GM12878 (cell line): Measurements from ENCODE around the gene ADGRL3.

Experiments used
- BHLHE40 ChIP-seq, 2 experiments: fragments of 450-650 bp in 1 of 2; IDR thresholded peaks; 2 replicates each; pipeline ENCODE4 v1.6.1; 2011 to 2017; ENCODE audit warnings: low read depth in 2 of 2, borderline replicate concordance in 1 of 2, improper control_type of control experiment in 1 of 2, low read length in 1 of 2, mild to moderate bottlenecking in 1 of 2
- CHD1 ChIP-seq: IDR thresholded peaks from 2 replicates; pipeline ENCODE4 v1.6.1; 2012; ENCODE audit warnings: low read depth, low read length, improper control_type of control experiment
- CTCF ChIP-seq, 3 experiments: IDR thresholded peaks in 2 of 3; conservative IDR thresholded peaks in 1 of 3; 2 replicates each; pipeline ENCODE4 v1.5.1; 2011; ENCODE audit warnings: low read depth in 3 of 3, low read length in 3 of 3, mild to moderate bottlenecking in 3 of 3, control low read depth in 2 of 3, moderate library complexity in 2 of 3, inconsistent platforms in 1 of 3, mixed read lengths in 1 of 3; ENCODE audit not compliant: control insufficient read depth in 2 of 3, insufficient read depth in 1 of 3; ENCODE audit errors: extremely low read depth in 1 of 3
- EP300 ChIP-seq, 2 experiments: fragments of 150-350 bp in 1 of 2; IDR thresholded peaks; 2 replicates each; pipeline ENCODE4 v1.6.1; 2011 to 2012; ENCODE audit warnings: low read depth in 2 of 2, low read length in 2 of 2, borderline replicate concordance in 1 of 2, improper control_type of control experiment in 1 of 2, inconsistent platforms in 1 of 2; ENCODE audit not compliant: control insufficient read depth in 1 of 2
- EZH2 ChIP-seq: IDR thresholded peaks from 2 replicates; pipeline ENCODE4 v1.6.1; 2012; ENCODE audit warnings: low read depth, mild to moderate bottlenecking, control low read depth, inconsistent platforms, low read length, borderline replicate concordance; ENCODE audit not compliant: control insufficient read depth
- HCFC1 ChIP-seq: fragments of 150-350 bp; IDR thresholded peaks from 2 replicates; pipeline ENCODE4 v1.6.1; 2014; ENCODE audit warnings: low read length
- JUND ChIP-seq: IDR thresholded peaks from 2 replicates; pipeline ENCODE4 v1.6.1; 2012; ENCODE audit warnings: low read depth, mild to moderate bottlenecking, low read length, improper control_type of control experiment, moderate library complexity
- PML ChIP-seq: IDR thresholded peaks from 2 replicates; pipeline ENCODE4 v1.6.1; 2012; ENCODE audit warnings: low read length, inconsistent platforms
- POLR2A ChIP-seq: IDR thresholded peaks from 2 replicates; pipeline ENCODE4 v1.6.1; 2011; ENCODE audit warnings: low read depth, mild to moderate bottlenecking, low read length
- REST ChIP-seq: IDR thresholded peaks from 2 replicates; pipeline ENCODE4 v1.6.1; 2012; ENCODE audit warnings: mild to moderate bottlenecking, low read depth, low read length
- SMARCA5 ChIP-seq: fragments of 450-650 bp; IDR thresholded peaks from 2 replicates; pipeline ENCODE4 v1.6.1; 2017; ENCODE audit warnings: mild to moderate bottlenecking

GRCh38 chr4:61443813-61444510, 243.8 kb downstream of the ADGRL3 start:
- TF ChIP-seq CTCF (IDR thresholded peaks at IDR 0.05 in 2 of 3, conservative IDR thresholded peaks at IDR 0.05 in 1 of 3; ENCODE audit: control insufficient read depth in 2 of 3, extremely low read depth in 1 of 3, insufficient read depth in 1 of 3, low read depth in 3 of 3, low read length in 3 of 3): no peak
- no peak for TF ChIP-seq HCFC1
- no peak for TF ChIP-seq EZH2
- no peak for TF ChIP-seq PML
- no peak for TF ChIP-seq CHD1
- no peak for TF ChIP-seq JUND
- TF ChIP-seq POLR2A: no peak
- no peak for TF ChIP-seq REST
- no peak for TF ChIP-seq SMARCA5
- TF ChIP-seq BHLHE40 (IDR thresholded peaks at IDR 0.05; ENCODE audit: borderline replicate concordance in 1 of 2, low read depth in 2 of 2, low read length in 1 of 2): no peak
- no peak for TF ChIP-seq EP300 (IDR thresholded peaks at IDR 0.05; ENCODE audit: borderline replicate concordance in 1 of 2, control insufficient read depth in 1 of 2, low read depth in 2 of 2, low read length in 2 of 2)
